Measurements from ENCODE around the gene SBF2.

Gene SBF2

GRCh38 chr11:10155793-10156490, 138.1 kb downstream of the SBF2 start:
- Histone ChIP-seq H3K27ac (ENCODE audit: low read depth, low read length, poor library complexity, severe bottlenecking) (no peak overlapping the region), H2AFZ (ENCODE audit: low read length) (no peak overlapping the region), H3K79me2 (ENCODE audit: insufficient read depth, low read length) (no peaks in the 10 kb centered on the region), H3K9me2 (ENCODE audit: low read depth, low read length) (no peaks in the 10 kb centered on the region), H3K9ac (ENCODE audit: low read length) (no peak overlapping the region), H3F3A (ENCODE audit: insufficient read depth, low read length) (no peaks in the 10 kb centered on the region), H3K9me3 (ENCODE audit: low read length) (0 out of 2 replicates have a peak, but pooled peaks cover 3% of the 10 kb centered on the region), H3K4me2 (ENCODE audit: low read length) (no peak overlapping the region), H3K4me1 (ENCODE audit: insufficient read depth, low read length, severe bottlenecking) (no peaks in the 10 kb centered on the region), H4K20me1 (ENCODE audit: insufficient read depth, low read length) (no peaks in the 10 kb centered on the region), H3K36me3 (ENCODE audit: insufficient read depth, low read length) (no peaks in the 10 kb centered on the region), H3K4me3 (ENCODE audit: low read depth, low read length, poor library complexity, severe bottlenecking) (no peak overlapping the region), H3K27me3 (ENCODE audit: insufficient read depth, low read length) (no peaks in the 10 kb centered on the region)
- TF ChIP-seq EZH2 (IDR thresholded peaks at IDR 0.05; ENCODE audit: borderline replicate concordance, low read length) (no peak), CTCF (IDR thresholded peaks at IDR 0.05; ENCODE audit: low read length) (no peak)

GRCh38 chr11:10150800-10151199, 143.2 kb downstream of the SBF2 start:
- Histone ChIP-seq H3K9me2 (ENCODE audit: low read depth, low read length) (no peaks in the 10 kb centered on the region), H3K36me3 (ENCODE audit: insufficient read depth, low read length) (no peaks in the 10 kb centered on the region), H3K4me3 (ENCODE audit: low read depth, low read length, poor library complexity, severe bottlenecking) (no peak overlapping the region), H3K79me2 (ENCODE audit: insufficient read depth, low read length) (no peaks in the 10 kb centered on the region), H3K27ac (ENCODE audit: low read depth, low read length, poor library complexity, severe bottlenecking) (no peak overlapping the region), H3K27me3 (ENCODE audit: insufficient read depth, low read length) (no peaks in the 10 kb centered on the region), H2AFZ (ENCODE audit: low read length) (no peak overlapping the region), H3K9ac (ENCODE audit: low read length) (no peak overlapping the region), H3K4me2 (ENCODE audit: low read length) (no peak overlapping the region), H4K20me1 (ENCODE audit: insufficient read depth, low read length) (no peaks in the 10 kb centered on the region), H3K9me3 (ENCODE audit: low read length) (no peaks in the 10 kb centered on the region), H3K4me1 (ENCODE audit: insufficient read depth, low read length, severe bottlenecking) (no peaks in the 10 kb centered on the region), H3F3A (ENCODE audit: insufficient read depth, low read length) (no peaks in the 10 kb centered on the region)
- no peak for TF ChIP-seq EZH2 (IDR thresholded peaks at IDR 0.05; ENCODE audit: borderline replicate concordance, low read length)
- TF ChIP-seq CTCF (IDR thresholded peaks at IDR 0.05; ENCODE audit: low read length) = no peak

- TF ChIP-seq EZH2 (IDR thresholded peaks at IDR 0.05; ENCODE audit: borderline replicate concordance, low read length) (no peak), CTCF (IDR thresholded peaks at IDR 0.05; ENCODE audit: low read length) (no peak)
Observed at GRCh38 chr11:10149553-10149952, 144.5 kb downstream of the SBF2 start.

More at GRCh38 chr11:10149553-10149952, 144.5 kb downstream of the SBF2 start:
- no peaks in the 10 kb centered on the region for H4K20me1 ChIP-seq (ENCODE audit: insufficient read depth, low read length)
- H3K27me3 ChIP-seq (ENCODE audit: insufficient read depth, low read length) = no peaks in the 10 kb centered on the region
- no peaks in the 10 kb centered on the region for H3K9me3 ChIP-seq (ENCODE audit: low read length)
- no peaks in the 10 kb centered on the region for H3K9me2 ChIP-seq (ENCODE audit: low read depth, low read length)
- H3K4me3 ChIP-seq (ENCODE audit: low read depth, low read length, poor library complexity, severe bottlenecking) = no peak overlapping the region
- no peaks in the 10 kb centered on the region for H3K79me2 ChIP-seq (ENCODE audit: insufficient read depth, low read length)
- no peak overlapping the region for H2AFZ ChIP-seq (ENCODE audit: low read length)
- no peaks in the 10 kb centered on the region for H3K36me3 ChIP-seq (ENCODE audit: insufficient read depth, low read length)
- H3K4me2 ChIP-seq (ENCODE audit: low read length) = no peak overlapping the region
- no peaks in the 10 kb centered on the region for H3F3A ChIP-seq (ENCODE audit: insufficient read depth, low read length)
- no peak overlapping the region for H3K27ac ChIP-seq (ENCODE audit: low read depth, low read length, poor library complexity, severe bottlenecking)
- H3K4me1 ChIP-seq (ENCODE audit: insufficient read depth, low read length, severe bottlenecking) = no peaks in the 10 kb centered on the region
- no peak overlapping the region for H3K9ac ChIP-seq (ENCODE audit: low read length)

Measured in OCI-LY1 (cell line).